ENCODE results near the gene PSMD6. TPM values are rescaled to one million over a fixed set of nuclear protein-coding genes. Genes with fewer than 3 reads are reported as not detected.

Gene PSMD6
- total and polyA plus RNA-seq, 2 donors (not counting 3 experiments of a cell fraction or from before 2014, with no cell fraction given), result 53.7 to 90.8 TPM

GRCh38 chr3:64038253-64038767 is 15.0 kb upstream of the PSMD6 start:
- no peaks in the 10 kb centered on the region for H3K9me1 ChIP-seq (replicated peaks; ENCODE audit: control insufficient read depth, extremely low read depth, insufficient read depth, low read length)
- POLR2A ChIA-PET, result no interaction called here
- dilution Hi-C loops (cut with MboI; ENCODE audit: extremely low pct_ligation_motif_present, low sequenced_read_pairs) (loop anchor here (25.0 kb wide), 1 partner anchor 424 kb away; no protein-coding TSS in a partner anchor), intact Hi-C loops (cut with micrococcal nuclease) (no loop called here)
- H2AFZ ChIP-seq (ENCODE audit: low read depth, low read length), result no peak overlapping the region
- no peak overlapping the region for H3K27ac ChIP-seq (ENCODE audit: insufficient read depth, low read depth, low read length)
- H3K4me2 ChIP-seq (ENCODE audit: insufficient read depth, low read length), result no peak overlapping the region
- H3K79me2 ChIP-seq (ENCODE audit: control insufficient read depth, insufficient read depth, low read length), result no peaks in the 10 kb centered on the region
- H3K9ac ChIP-seq (replicated peaks; ENCODE audit: extremely low read depth, insufficient read depth, low read length), result no peak overlapping the region
- no peaks in the 10 kb centered on the region for H3K9me3 ChIP-seq (replicated peaks; ENCODE audit: control insufficient read depth, insufficient read depth, low read length)
- no peaks in the 10 kb centered on the region for H3K36me3 ChIP-seq (ENCODE audit: control insufficient read depth in 2 of 2, extremely low read depth in 1 of 2, insufficient read depth in 2 of 2, low read length in 2 of 2)
- CTCF ChIA-PET, result interaction anchor here (1.4 to 2.2 kb wide), 2 partner anchors 8 to 11 kb away, joined by 5 to 7 read pairs; no protein-coding TSS in a partner anchor
- H4K20me1 ChIP-seq (replicated peaks; ENCODE audit: control insufficient read depth, extremely low read depth, insufficient read depth, low read length), result no peaks in the 10 kb centered on the region
- DNase-seq (ENCODE audit: low read depth, low spot score) (no peak), FAIRE-seq (no peak)
- no TSS peak for BruUV-seq (replicated peaks)
- H3K4me3 ChIP-seq (replicated peaks in 1 of 3; ENCODE audit: insufficient read depth in 1 of 3, low read depth in 1 of 3, low read length in 3 of 3), result no peak overlapping the region
- peaks cover 15 to 22% of the 10 kb centered on the region in 2 experiments for H3K27me3 ChIP-seq (ENCODE audit: control insufficient read depth in 2 of 2, insufficient read depth in 2 of 2, low read length in 2 of 2)
- no peaks in the 10 kb centered on the region for H3K4me1 ChIP-seq (ENCODE audit: control insufficient read depth, extremely low read depth, insufficient read depth, low read length)
- no peak for TF ChIP-seq POLR2A (IDR thresholded peaks at IDR 0.05; ENCODE audit: low read depth, low read length)
- no peak for TF ChIP-seq POLR2AphosphoS5 (IDR thresholded peaks at IDR 0.05; ENCODE audit: insufficient read depth, low read depth, low read length)
- no peak for TF ChIP-seq MAX (IDR thresholded peaks at IDR 0.05; ENCODE audit: insufficient read depth, insufficient read length)
- no peak for TF ChIP-seq MYC (IDR thresholded peaks at IDR 0.05; ENCODE audit: low read depth, low read length)
- TF ChIP-seq FOS (IDR thresholded peaks at IDR 0.05; ENCODE audit: borderline replicate concordance, insufficient read depth, low read length), result no peak
- no peak for TF ChIP-seq CTCF (IDR thresholded peaks at IDR 0.05; ENCODE audit: extremely low read depth in 1 of 2, insufficient read depth in 1 of 2, low read depth in 1 of 2, low read length in 2 of 2)
- no peak for TF ChIP-seq EZH2 (IDR thresholded peaks at IDR 0.05; ENCODE audit: borderline replicate concordance, low read depth, low read length, severe bottlenecking)
- TF ChIP-seq JUN (IDR thresholded peaks at IDR 0.05; ENCODE audit: borderline replicate concordance, insufficient read depth, insufficient read length, low read depth), result no peak
- TF ChIP-seq GATA2 (IDR thresholded peaks at IDR 0.05; ENCODE audit: insufficient read depth, insufficient read length, low read depth, low read length), result no peak

All from endothelial cell of umbilical vein (primary cell).